Hematopoietic multipotent progenitor cell treated with erythropoietin and hydrocortisone succinate and interleukin-3 and kit ligand, for 8 days (in vitro differentiated cells): ENCODE data around the gene FBXO7.

ENCODE experiments used
- DNase-seq: peaks from one replicate; pipeline ENCODE4 v3.0.0-alpha.2; 2015

The FBXO7 gene

DNA sequence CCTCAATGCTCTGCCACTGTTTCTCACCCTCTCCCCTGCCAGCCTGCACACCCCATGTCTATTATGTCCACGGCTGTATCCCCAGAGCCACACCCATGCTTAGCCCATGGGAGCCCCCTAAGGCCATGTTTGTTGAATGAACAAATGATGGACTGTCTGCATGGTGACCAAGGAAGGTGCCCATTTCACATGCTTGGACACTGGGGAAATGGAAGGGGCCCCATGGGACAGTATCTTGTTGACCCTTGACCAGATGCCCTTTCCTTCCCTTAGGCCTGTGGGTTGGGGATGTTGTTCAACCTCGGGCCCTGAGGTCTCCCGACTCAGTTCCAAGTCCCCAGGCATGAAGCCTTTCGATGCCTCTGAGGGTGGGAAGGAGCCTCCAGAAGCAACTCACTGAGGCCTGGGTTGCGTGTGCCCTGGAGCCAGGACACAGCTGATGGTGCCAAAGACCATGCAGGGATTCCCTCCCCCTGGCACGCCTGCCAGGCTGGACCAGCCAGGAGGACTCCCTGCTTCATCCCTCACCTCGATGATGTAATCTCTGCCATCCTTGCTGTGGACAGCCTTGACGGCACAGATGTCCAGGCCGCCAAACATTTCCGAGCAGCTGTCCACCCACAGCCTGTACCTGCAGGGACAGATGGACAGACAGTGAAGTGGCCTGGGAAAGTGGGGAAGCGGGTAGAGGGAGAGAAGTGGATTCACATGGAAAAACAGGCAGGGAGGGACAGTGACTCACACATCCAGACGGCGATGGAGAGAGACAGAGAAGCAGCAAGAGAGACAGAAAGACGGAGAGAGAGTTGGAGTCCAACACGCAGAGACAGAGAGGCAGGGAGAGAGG is 58.9 kb downstream of the FBXO7 start:
- no peak for DNase-seq

GRCh38 chr22:32534252-32535235 is 59.9 kb downstream of the FBXO7 start:
- no peak for DNase-seq

DNA sequence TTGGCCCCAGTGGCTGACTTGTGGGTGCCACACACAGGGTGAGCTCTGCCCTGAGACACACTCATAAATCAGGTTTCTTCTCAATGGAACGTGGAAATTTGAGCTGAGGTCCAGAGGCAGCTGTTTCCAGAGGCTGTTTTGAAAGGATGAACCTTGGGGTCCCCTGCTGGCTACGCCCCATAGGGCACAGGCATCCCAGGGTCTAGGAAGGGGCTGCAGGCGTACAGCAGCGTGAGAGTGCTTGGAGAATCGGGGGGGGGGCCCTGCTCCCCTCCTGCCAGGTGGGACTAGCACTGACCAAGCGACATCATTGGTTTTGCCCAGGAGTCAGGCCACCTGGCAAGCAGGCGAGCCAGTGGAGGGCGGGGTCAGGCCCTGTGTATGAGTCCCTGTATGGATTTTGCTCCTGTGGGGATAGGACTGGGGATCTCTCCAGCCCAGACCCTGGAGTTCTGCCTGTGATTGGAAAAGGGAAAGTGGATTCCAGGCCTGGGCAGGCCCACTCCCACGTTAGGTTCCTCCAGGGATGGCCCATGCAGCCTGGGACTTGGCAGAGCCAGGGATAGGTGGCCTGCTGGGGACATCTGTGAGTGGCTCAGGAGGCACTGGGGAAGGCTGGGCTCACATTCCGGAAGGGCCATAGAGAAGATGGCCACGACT is 61.0 kb downstream of the FBXO7 start:
- no peak for DNase-seq

- no peak for DNase-seq
These were observed 61.7 kb downstream of the FBXO7 start for GRCh38 chr22:32536352-32536751.

GRCh38 chr22:32538521-32538920 is 63.9 kb downstream of the FBXO7 start:
- no peak for DNase-seq

DNA sequence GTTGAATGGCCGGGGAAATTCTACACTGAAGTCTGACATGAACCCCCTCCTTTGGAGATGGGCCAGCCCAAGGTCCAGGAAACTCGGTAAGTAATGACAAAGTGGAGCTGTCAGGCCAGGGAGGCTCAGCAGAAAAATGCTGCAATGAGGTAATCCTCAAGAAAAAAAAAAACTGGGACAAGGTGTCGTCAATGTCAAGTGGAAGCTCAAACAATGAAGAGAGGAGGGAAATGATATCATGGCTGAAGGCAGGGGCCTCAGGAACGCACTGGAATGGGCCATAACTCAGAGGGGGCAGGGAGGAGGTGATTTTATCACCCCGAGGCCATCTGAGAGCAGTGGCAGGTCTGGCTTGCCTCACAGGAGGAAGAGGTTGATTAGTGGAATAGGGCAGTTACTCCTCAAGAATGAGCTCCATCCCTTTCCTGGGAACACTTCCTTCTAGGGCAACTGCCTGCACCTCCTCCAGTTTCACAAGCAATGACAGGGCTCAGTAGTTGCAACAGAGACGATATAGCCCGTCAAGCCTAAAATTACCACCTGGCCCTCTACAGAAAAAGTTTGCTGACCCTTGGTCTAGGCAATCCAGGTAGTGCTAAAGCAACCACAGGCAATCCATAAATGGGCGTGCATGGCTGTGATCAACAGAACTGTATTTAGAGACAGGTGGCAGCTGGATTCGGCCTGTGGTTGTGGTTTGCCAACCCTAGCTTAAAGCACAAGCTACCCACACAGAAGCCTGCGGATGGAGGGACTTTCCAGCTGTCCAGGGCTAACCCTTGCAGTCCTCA is 65.2 kb downstream of the FBXO7 start:
- peak; percentile 45 for DNase-seq

GRCh38 chr22:32541481-32541880 is 66.9 kb downstream of the FBXO7 start:
- no peak for DNase-seq

GRCh38 chr22:32542066-32542676 is 67.6 kb downstream of the FBXO7 start:
- DNase-seq: no peak

- no peak for DNase-seq
These were observed 68.2 kb downstream of the FBXO7 start for GRCh38 chr22:32542677-32543357.

GRCh38 chr22:32544953-32545558 is 70.4 kb downstream of the FBXO7 start:
- DNase-seq: no peak

DNA sequence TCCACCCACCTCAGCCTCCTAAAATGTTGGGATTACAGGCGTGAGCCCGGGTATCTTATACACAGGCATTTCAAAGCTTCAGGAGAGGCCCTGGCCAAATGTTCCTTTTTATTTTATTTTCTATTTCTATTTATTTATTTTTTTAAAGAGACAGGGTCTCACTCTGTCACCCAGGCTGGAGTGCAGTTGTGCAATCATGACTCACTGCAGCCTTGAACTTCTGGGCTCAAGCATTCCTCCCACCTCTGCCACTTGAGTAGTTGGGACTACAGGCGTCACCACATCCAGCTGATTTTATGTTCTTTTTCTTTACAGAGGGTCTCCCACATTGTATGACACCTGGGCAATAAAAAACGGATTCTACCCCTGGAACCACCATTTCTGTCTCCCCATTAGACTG is 71.2 kb downstream of the FBXO7 start:
- DNase-seq: no peak

GRCh38 chr22:32546496-32546895 is 71.9 kb downstream of the FBXO7 start:
- peak; percentile 55 for DNase-seq

- DNase-seq: no peak
These were observed 72.3 kb downstream of the FBXO7 start for GRCh38 chr22:32546935-32547334.

DNA sequence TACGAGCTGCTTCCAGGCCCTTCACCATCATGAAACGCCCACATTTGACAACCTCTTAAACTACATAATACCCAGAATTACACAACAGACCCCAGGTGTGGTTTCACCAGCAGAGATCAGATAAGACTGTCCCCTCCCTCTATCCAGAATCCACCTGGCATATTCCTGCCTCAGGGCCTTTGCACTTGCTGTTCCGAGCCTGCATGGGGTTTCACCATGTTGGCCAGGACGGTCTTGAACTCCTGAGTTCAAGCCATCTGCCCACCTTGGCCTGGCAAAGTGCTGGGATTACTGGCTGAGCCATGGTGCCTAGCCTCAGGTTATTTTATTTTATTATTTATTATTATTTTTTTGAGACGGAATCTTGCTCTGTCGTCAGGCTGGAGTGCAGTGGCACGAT is 73.4 kb downstream of the FBXO7 start:
- no peak for DNase-seq
